K562 treated with DMSO at 1 percent for 24 hours (cell line): Measurements from ENCODE around the gene DDX39A. TPM values are rescaled to one million over a fixed set of nuclear protein-coding genes. Genes with fewer than 3 reads are reported as not detected.

Experiments
- total RNA-seq: library from RNA; unstranded; fragments of 300-600 nt; gene quantifications from 2 replicates; pipeline ENCODE4 v1.2.3, GENCODE V29; 2022; ENCODE audit warnings: low read depth; ENCODE audit not compliant: insufficient read depth

The DDX39A gene
- total RNA-seq = 195 and 215 TPM in 2 replicates

GRCh38 chr19:14419106-14419813, at the start of gene DDX39A:
TSS of gene DDX39A (minus strand) at chr19:14419341. CDS start at chr19:14413220, 6,121 bp downstream.

GRCh38 chr19:14432791-14433553, 13.8 kb upstream of the DDX39A start, which contains the start of gene PKN1:
TSS of gene PKN1 (plus strand) at chr19:14433306. CDS start at chr19:14433522, 216 bp downstream.

Other genes with a start within 250 kb of the DDX39A start
- 23.0 and 26.8 TPM in 2 replicates for gene ADGRL1, start 213.2 kb downstream of the DDX39A start, total RNA-seq
- gene ADGRE5, start 37.9 kb downstream of the DDX39A start, total RNA-seq = 48.8 and 52.1 TPM in 2 replicates
- gene PKN1, start 14.0 kb upstream of the DDX39A start, total RNA-seq = 366 and 368 TPM in 2 replicates
- gene PTGER1, start 56.0 kb upstream of the DDX39A start, total RNA-seq = 0.34 TPM in 1 of 2 replicates, not detected in the other
- gene GIPC1, start 76.8 kb upstream of the DDX39A start, total RNA-seq = 215 and 217 TPM in 2 replicates
- gene DNAJB1, start 99.1 kb upstream of the DDX39A start, total RNA-seq = 149 and 152 TPM in 2 replicates
- gene TECR, start 110.3 kb upstream of the DDX39A start, total RNA-seq = 434 and 485 TPM in 2 replicates
- 450 and 480 TPM in 2 replicates for gene NDUFB7, start 152.7 kb upstream of the DDX39A start, total RNA-seq
- not detected in 2 replicates for gene CLEC17A, start 163.7 kb upstream of the DDX39A start, total RNA-seq